GM12878 (cell line): ENCODE data around the gene MXRA7.

ENCODE experiments used
- ATF2 ChIP-seq: IDR thresholded peaks from 2 replicates; pipeline ENCODE4 v1.6.1; 2012; ENCODE audit warnings: low read length, inconsistent platforms
- POLR2A ChIP-seq: IDR thresholded peaks from 2 replicates; pipeline ENCODE4 v1.6.1; 2011; ENCODE audit warnings: low read depth, mild to moderate bottlenecking, low read length
- REST ChIP-seq: IDR thresholded peaks from 2 replicates; pipeline ENCODE4 v1.6.1; 2012; ENCODE audit warnings: mild to moderate bottlenecking, low read depth, low read length
- TCF3 ChIP-seq: IDR thresholded peaks from 2 replicates; pipeline ENCODE4 v1.6.1; 2012; ENCODE audit warnings: low read depth, mild to moderate bottlenecking, low read length, borderline replicate concordance; ENCODE audit not compliant: insufficient read depth
- TF ChIP-seq, protein P1 (sequence below), 3 experiments: IDR thresholded peaks in 2 of 3; conservative IDR thresholded peaks in 1 of 3; 2 replicates each; pipeline ENCODE4 v1.5.1; 2011; ENCODE audit warnings: low read depth in 3 of 3, low read length in 3 of 3, mild to moderate bottlenecking in 3 of 3, control low read depth in 2 of 3, moderate library complexity in 2 of 3, inconsistent platforms in 1 of 3, mixed read lengths in 1 of 3; ENCODE audit not compliant: control insufficient read depth in 2 of 3, insufficient read depth in 1 of 3; ENCODE audit errors: extremely low read depth in 1 of 3

GRCh38 chr17:76695059-76695831 is 15.5 kb downstream of the MXRA7 start:
- TF ChIP-seq POLR2A (no peak), ATF2 (no peak), TCF3 (no peak), REST (no peak)
- TF ChIP-seq, protein P1, sequence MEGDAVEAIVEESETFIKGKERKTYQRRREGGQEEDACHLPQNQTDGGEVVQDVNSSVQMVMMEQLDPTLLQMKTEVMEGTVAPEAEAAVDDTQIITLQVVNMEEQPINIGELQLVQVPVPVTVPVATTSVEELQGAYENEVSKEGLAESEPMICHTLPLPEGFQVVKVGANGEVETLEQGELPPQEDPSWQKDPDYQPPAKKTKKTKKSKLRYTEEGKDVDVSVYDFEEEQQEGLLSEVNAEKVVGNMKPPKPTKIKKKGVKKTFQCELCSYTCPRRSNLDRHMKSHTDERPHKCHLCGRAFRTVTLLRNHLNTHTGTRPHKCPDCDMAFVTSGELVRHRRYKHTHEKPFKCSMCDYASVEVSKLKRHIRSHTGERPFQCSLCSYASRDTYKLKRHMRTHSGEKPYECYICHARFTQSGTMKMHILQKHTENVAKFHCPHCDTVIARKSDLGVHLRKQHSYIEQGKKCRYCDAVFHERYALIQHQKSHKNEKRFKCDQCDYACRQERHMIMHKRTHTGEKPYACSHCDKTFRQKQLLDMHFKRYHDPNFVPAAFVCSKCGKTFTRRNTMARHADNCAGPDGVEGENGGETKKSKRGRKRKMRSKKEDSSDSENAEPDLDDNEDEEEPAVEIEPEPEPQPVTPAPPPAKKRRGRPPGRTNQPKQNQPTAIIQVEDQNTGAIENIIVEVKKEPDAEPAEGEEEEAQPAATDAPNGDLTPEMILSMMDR (IDR thresholded peaks at IDR 0.05 in 2 of 3, conservative IDR thresholded peaks at IDR 0.05 in 1 of 3; ENCODE audit: control insufficient read depth in 2 of 3, extremely low read depth in 1 of 3, insufficient read depth in 1 of 3, low read depth in 3 of 3, low read length in 3 of 3), result no peak
